Stomach (tissue), 9 donors: ENCODE data around the gene OR51B4. TPM values are rescaled to one million over a fixed set of nuclear protein-coding genes. Genes with fewer than 3 reads are reported as not detected.

Experiments
- DNase-seq, 2 donors: peaks; one replicate each; pipeline versions ENCODE4 v3.0.0 to v3.0.0-alpha.2; 2013 to 2019
- H3K27ac ChIP-seq, 5 donors: fragments of 200-600 bp in 4 of 5; sonication (generic) in 4 of 5; one replicate each; pipeline ENCODE4 v1.5.1; 2013 to 2019; ENCODE audit warnings: mild to moderate bottlenecking in 1 of 5, moderate library complexity in 1 of 5
- H3K27me3 ChIP-seq, 3 donors: fragments of 200-600 bp; sonication (generic); one replicate each; pipeline ENCODE4 v1.5.1; 2017 to 2019; ENCODE audit warnings: mixed run types in 1 of 3
- H3K36me3 ChIP-seq, 4 donors: fragments of 200-600 bp; sonication (generic); 1 replicate in 3 of 4; 2 replicates in 1 of 4; pipeline ENCODE4 v1.5.1; 2016 to 2019
- H3K4me1 ChIP-seq, 4 donors: fragments of 200-600 bp; sonication (generic); one replicate each; pipeline ENCODE4 v1.5.1; 2016 to 2019
- H3K4me3 ChIP-seq, 4 donors: fragments of 200-600 bp; sonication (generic) in 3 of 4; one replicate each; pipeline ENCODE4 v1.5.1; 2016 to 2019; ENCODE audit warnings: mild to moderate bottlenecking in 1 of 4
- H3K9me3 ChIP-seq, 4 donors: fragments of 200-600 bp; sonication (generic); one replicate each; pipeline ENCODE4 v1.5.1; 2016 to 2019
- EP300 ChIP-seq: sonication (generic); formaldehyde crosslinking; IDR thresholded peaks from one replicate; pipeline ENCODE4 v1.6.1; 2017; ENCODE audit warnings: antibody characterized with exemption
- POLR2A ChIP-seq, 4 donors: fragments of 450-650 bp; IDR thresholded peaks; one replicate each; pipeline ENCODE4 v1.6.1; 2016; ENCODE audit warnings: antibody characterized with exemption in 4 of 4, control low read depth in 2 of 4, mild to moderate bottlenecking in 1 of 4, moderate library complexity in 1 of 4
- POLR2AphosphoS5 ChIP-seq, 3 donors: sonication (generic); formaldehyde crosslinking; IDR thresholded peaks; one replicate each; pipeline ENCODE4 v1.6.1; 2016; ENCODE audit warnings: antibody characterized with exemption in 3 of 3
- WGBS, 5 donors: extraction: QIAGEN DNeasy Blood & Tissue Kit in 3 of 5; methylation state at CpG; one replicate each; pipeline versions ENCODE4 v1.1.5 to v1.1.7; 2013 to 2018; 5-methylcytosine and 5-hydroxymethylcytosine counted together
- intact Hi-C: fragments of 100-400 bp; cut with DNase I; formaldehyde crosslinking; loops from one replicate; pipeline ENCODE4 v1.15.1; 2023; ENCODE audit warnings: low total_unique reads
- polyA plus RNA-seq, 3 donors: library from polyadenylated mRNA; stranded (reverse); fragments of 200-250 nt; gene quantifications; one replicate each; pipeline ENCODE4 v1.2.3, GENCODE V29; 2013
- total RNA-seq, 5 donors: library from RNA; depleted of rRNA; stranded (reverse); fragments of >200 nt; gene quantifications; one replicate each; pipeline versions ENCODE4 v1.1.0 to v1.2.3, GENCODE V29; 2014 to 2016
- TF ChIP-seq, protein P1 (sequence below), 7 experiments: fragments of 450-650 bp in 4 of 7; fragments of 200-600 bp in 3 of 7; sonication (generic) in 3 of 7; IDR thresholded peaks; one replicate each; pipeline ENCODE4 v1.5.1; 2016 to 2019; ENCODE audit warnings: antibody characterized with exemption in 7 of 7, control low read depth in 2 of 7, mild to moderate bottlenecking in 1 of 7
- donor health status: healthy with polysubstance abuse.
- donor health status: Bipolar disorder and iron deficiency.
- donor health status: healthy.

Gene OR51B4
- total and polyA plus RNA-seq, 8 donors = not detected

DNA sequence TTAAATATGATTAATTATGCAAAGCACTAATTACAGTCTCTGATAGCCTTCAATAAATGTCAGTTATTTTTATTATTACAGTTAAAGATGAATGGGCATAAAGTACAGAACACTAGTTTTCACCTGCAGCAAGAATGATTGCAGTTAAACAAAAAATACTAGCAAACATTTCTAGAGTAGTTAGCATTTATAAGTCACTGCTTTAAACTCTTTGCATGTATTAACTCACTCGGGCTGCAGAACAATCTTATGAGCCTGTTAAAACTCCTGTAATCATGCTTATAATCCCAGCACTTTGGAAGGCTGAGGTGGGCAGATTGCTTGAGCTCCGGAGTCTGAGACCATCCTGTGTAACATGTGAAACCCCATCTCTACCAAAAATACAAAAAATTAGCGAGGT, 14.8 kb downstream of the OR51B4 start:
- no peaks in the 10 kb centered on the region for H3K4me1 ChIP-seq
- intact Hi-C loops = no loop called here
- no peak for TF ChIP-seq EP300
- no peak for TF ChIP-seq POLR2A (IDR thresholded peaks at IDR 0.05)
- no peak for TF ChIP-seq POLR2AphosphoS5 (IDR thresholded peaks at IDR 0.05)
- TF ChIP-seq, protein P1, sequence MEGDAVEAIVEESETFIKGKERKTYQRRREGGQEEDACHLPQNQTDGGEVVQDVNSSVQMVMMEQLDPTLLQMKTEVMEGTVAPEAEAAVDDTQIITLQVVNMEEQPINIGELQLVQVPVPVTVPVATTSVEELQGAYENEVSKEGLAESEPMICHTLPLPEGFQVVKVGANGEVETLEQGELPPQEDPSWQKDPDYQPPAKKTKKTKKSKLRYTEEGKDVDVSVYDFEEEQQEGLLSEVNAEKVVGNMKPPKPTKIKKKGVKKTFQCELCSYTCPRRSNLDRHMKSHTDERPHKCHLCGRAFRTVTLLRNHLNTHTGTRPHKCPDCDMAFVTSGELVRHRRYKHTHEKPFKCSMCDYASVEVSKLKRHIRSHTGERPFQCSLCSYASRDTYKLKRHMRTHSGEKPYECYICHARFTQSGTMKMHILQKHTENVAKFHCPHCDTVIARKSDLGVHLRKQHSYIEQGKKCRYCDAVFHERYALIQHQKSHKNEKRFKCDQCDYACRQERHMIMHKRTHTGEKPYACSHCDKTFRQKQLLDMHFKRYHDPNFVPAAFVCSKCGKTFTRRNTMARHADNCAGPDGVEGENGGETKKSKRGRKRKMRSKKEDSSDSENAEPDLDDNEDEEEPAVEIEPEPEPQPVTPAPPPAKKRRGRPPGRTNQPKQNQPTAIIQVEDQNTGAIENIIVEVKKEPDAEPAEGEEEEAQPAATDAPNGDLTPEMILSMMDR (IDR thresholded peaks at IDR 0.05) = no peak
- no peaks in the 10 kb centered on the region for H3K27me3 ChIP-seq
- H3K27ac ChIP-seq = no peak overlapping the region
- H3K9me3 ChIP-seq = no peaks in the 10 kb centered on the region
- no peaks in the 10 kb centered on the region for H3K36me3 ChIP-seq
- WGBS, 5 donors = 73 to 80% (median 79%) methylated on average over 3 of the region's 3 CpGs
- H3K4me3 ChIP-seq = no peak overlapping the region
- no peak for DNase-seq

DNA sequence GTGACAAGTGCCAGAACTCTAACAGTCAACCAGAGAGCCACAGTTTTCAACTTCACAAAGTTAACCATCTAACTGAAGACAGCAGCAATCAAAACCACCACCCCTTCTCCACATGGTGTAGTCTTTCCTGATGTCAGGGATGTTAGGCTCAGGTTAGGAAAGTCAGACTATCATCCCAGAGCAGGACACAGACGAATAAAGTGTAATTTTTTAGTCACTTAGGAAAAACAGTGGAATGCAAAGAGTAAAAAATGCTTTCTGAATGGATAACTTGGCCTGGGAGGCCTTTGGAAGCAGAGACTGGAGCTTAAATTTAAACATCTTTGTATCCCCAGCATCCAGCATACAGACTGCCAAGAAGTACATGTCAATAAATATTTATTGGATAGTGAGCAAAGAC, 15.4 kb downstream of the OR51B4 start:
- H3K4me1 ChIP-seq = no peaks in the 10 kb centered on the region
- TF ChIP-seq EP300 (no peak), POLR2A (IDR thresholded peaks at IDR 0.05) (no peak), POLR2AphosphoS5 (IDR thresholded peaks at IDR 0.05) (no peak)
- TF ChIP-seq, protein P1 (IDR thresholded peaks at IDR 0.05) = no peak
- no peak overlapping the region for H3K4me3 ChIP-seq
- no peak for DNase-seq
- 11 to 27% (median 20%) methylated on average over 1 of the region's 1 CpG for WGBS, 5 donors
- no peaks in the 10 kb centered on the region for H3K27me3 ChIP-seq
- H3K27ac ChIP-seq = no peak overlapping the region
- H3K36me3 ChIP-seq = no peaks in the 10 kb centered on the region
- no peaks in the 10 kb centered on the region for H3K9me3 ChIP-seq
- intact Hi-C loops = no loop called here

DNA sequence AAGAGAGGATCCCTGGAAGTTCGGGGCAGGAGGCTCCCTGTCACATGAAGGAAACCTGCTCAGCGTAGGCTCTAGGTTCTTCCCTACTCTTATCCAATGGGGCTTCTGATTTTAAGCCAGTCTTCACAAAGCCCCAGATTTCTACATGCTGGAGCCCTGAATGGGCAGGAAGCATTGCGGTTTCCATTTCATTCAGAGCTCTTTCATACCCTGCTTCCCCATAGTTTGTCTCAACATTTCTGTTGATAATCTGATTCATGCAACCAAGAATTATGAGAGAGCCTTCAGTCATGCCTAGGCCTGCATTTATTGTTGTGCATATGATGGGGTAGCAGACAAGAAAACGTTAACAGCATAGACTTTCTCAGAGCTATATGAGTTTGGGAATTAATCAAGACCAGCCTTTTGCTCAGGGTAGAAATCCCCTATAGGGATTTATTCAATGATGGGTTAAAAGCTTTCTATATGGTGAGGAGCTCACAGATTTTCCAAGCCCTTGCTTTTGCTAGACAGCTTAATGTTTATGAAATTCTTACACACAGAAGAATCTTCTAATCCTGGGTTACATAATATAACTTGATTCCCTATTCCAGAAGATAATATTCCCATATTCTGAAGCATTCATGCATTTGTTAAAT, 15.9 kb downstream of the OR51B4 start:
- no peak overlapping the region for H3K27ac ChIP-seq
- no peaks in the 10 kb centered on the region for H3K4me1 ChIP-seq
- H3K9me3 ChIP-seq = no peaks in the 10 kb centered on the region
- H3K4me3 ChIP-seq = no peak overlapping the region
- TF ChIP-seq POLR2A (IDR thresholded peaks at IDR 0.05) (no peak), POLR2AphosphoS5 (IDR thresholded peaks at IDR 0.05) (no peak), EP300 (no peak)
- TF ChIP-seq, protein P1 (IDR thresholded peaks at IDR 0.05) = no peak
- DNase-seq = no peak
- no peaks in the 10 kb centered on the region for H3K36me3 ChIP-seq
- WGBS, 5 donors = 80 to 96% (median 87%) methylated on average over 4 of the region's 4 CpGs
- H3K27me3 ChIP-seq = no peaks in the 10 kb centered on the region
- intact Hi-C loops = no loop called here

DNA sequence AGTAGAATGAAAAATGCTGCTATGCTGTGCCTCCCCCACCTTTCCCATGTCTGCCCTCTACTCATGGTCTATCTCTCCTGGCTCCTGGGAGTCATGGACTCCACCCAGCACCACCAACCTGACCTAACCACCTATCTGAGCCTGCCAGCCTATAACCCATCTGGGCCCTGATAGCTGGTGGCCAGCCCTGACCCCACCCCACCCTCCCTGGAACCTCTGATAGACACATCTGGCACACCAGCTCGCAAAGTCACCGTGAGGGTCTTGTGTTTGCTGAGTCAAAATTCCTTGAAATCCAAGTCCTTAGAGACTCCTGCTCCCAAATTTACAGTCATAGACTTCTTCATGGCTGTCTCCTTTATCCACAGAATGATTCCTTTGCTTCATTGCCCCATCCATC, 17.1 kb downstream of the OR51B4 start:
- no peaks in the 10 kb centered on the region for H3K27me3 ChIP-seq
- intact Hi-C loops = no loop called here
- no peaks in the 10 kb centered on the region for H3K4me1 ChIP-seq
- H3K36me3 ChIP-seq = no peaks in the 10 kb centered on the region
- TF ChIP-seq POLR2AphosphoS5 (IDR thresholded peaks at IDR 0.05) (no peak), POLR2A (IDR thresholded peaks at IDR 0.05) (no peak), EP300 (no peak)
- TF ChIP-seq, protein P1 (IDR thresholded peaks at IDR 0.05) = no peak
- peak in 1 of 2 donors; percentile 22 for DNase-seq
- 49 to 96% (median 80%) methylated on average over 2 of the region's 2 CpGs; no CpG with 5 or more reads in 1 of the 5 donors for WGBS, 5 donors
- no peaks in the 10 kb centered on the region for H3K9me3 ChIP-seq
- no peak overlapping the region for H3K27ac ChIP-seq
- no peak overlapping the region for H3K4me3 ChIP-seq
